HFFc6 (cell line): ENCODE results near the gene LY9. TPM values are rescaled to one million over a fixed set of nuclear protein-coding genes. Genes with fewer than 3 reads are reported as not detected.

ENCODE experiments used
- DNase-seq: peaks from one replicate; pipeline ENCODE4 v3.0.0-alpha.2; 2018
- H3K27ac Mint-ChIP-seq: 2 replicates; pipeline ENCODE4 v1.8.0; 2020; ENCODE audit warnings: mild to moderate bottlenecking, mixed read lengths
- H3K27me3 Mint-ChIP-seq: 2 replicates; pipeline ENCODE4 v1.8.0; 2021; ENCODE audit warnings: mild to moderate bottlenecking, moderate library complexity, mixed read lengths; ENCODE audit not compliant: insufficient read depth
- H3K36me3 Mint-ChIP-seq: 2 replicates; pipeline ENCODE4 v1.8.0; 2021; ENCODE audit warnings: low read depth, mixed read lengths
- H3K4me1 Mint-ChIP-seq: 2 replicates; pipeline ENCODE4 v1.8.0; 2020; ENCODE audit warnings: low read depth, mixed read lengths
- H3K4me3 Mint-ChIP-seq: 2 replicates; pipeline ENCODE4 v1.8.0; 2020; ENCODE audit warnings: mild to moderate bottlenecking, moderate library complexity, mixed read lengths
- H3K9me3 Mint-ChIP-seq: 2 replicates; pipeline ENCODE4 v1.8.0; 2020; ENCODE audit warnings: mild to moderate bottlenecking, mixed read lengths
- CTCF ChIP-seq: fragments of 200-600 bp; sonication (generic); IDR thresholded peaks from 2 replicates; pipeline ENCODE4 v1.5.0; 2021; ENCODE audit warnings: antibody characterized with exemption, mild to moderate bottlenecking
- total RNA-seq, 6 experiments: library from RNA; stranded (reverse); fragmentation: NEBNext Ultra II Directional; extraction: Animal tissue kit (Norgen Biotek cat#: 25700); gene quantifications; 2 replicates in 1 of 6; 3 replicates in 5 of 6; pipeline ENCODE4 v1.2.3, GENCODE V29; 2021

Gene LY9
- total RNA-seq, 6 experiments from 2014 or later = not detected

- Mint-ChIP-seq H3K4me1 (no peaks in the 10 kb centered on the region), H3K27ac (no peak overlapping the region), H3K4me3 (no peak overlapping the region), H3K36me3 (no peaks in the 10 kb centered on the region), H3K9me3 (no peaks in the 10 kb centered on the region; the same call in none of the 2 replicates), H3K27me3 (peaks cover 5% of the 10 kb centered on the region)
- TF ChIP-seq CTCF = no peak
- DNase-seq = no peak
These were observed 14.5 kb downstream of the LY9 start for GRCh38 chr1:160810486-160810885.

DNA sequence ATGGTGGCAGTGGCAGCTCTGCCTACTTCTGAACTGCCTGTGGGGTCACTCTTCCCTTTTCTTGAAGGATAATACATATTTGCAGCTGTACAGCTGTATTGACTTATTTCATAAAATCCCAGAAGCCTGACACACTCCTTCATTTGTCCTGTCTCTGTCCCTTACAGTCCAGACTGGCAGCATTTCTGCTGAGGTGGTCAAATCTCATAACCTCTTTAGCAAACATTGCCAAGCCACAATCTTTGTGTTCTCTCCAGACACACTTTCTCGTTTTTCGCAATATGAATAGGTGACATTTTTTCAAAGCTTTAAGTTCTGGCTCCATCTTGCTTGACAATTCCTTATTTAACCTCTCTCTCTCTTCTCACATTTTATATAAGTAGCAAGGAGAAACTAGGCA, 15.2 kb downstream of the LY9 start:
- Mint-ChIP-seq H3K9me3 (no peaks in the 10 kb centered on the region; the same call in 1 of the 2 replicates), H3K4me3 (no peak overlapping the region), H3K4me1 (no peaks in the 10 kb centered on the region), H3K27me3 (peaks cover 5% of the 10 kb centered on the region), H3K36me3 (no peaks in the 10 kb centered on the region), H3K27ac (no peak overlapping the region)
- no peak for TF ChIP-seq CTCF
- no peak for DNase-seq

GRCh38 chr1:160813215-160813614, 17.2 kb downstream of the LY9 start:
- no peak overlapping the region for H3K27ac Mint-ChIP-seq
- no peaks in the 10 kb centered on the region for H3K9me3 Mint-ChIP-seq
- no peaks in the 10 kb centered on the region for H3K36me3 Mint-ChIP-seq
- no peak for DNase-seq
- H3K4me1 Mint-ChIP-seq = no peaks in the 10 kb centered on the region
- no peak overlapping the region for H3K4me3 Mint-ChIP-seq
- peaks cover 5% of the 10 kb centered on the region for H3K27me3 Mint-ChIP-seq
- no peak for TF ChIP-seq CTCF

DNA sequence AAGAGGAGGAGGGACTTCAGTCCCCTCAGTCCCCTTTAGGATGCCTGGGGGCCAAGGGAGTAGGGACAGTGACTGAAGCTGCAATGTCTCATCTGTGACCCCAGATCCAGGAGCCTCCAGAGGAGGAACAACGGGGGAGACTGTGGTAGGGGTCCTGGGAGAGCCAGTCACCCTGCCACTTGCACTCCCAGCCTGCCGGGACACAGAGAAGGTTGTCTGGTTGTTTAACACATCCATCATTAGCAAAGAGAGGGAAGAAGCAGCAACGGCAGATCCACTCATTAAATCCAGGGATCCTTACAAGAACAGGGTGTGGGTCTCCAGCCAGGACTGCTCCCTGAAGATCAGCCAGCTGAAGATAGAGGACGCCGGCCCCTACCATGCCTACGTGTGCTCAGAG, 18.3 kb downstream of the LY9 start:
- Mint-ChIP-seq H3K4me3 (no peak overlapping the region), H3K9me3 (no peaks in the 10 kb centered on the region), H3K27me3 (peaks cover 7% of the 10 kb centered on the region), H3K36me3 (no peaks in the 10 kb centered on the region), H3K27ac (no peak overlapping the region), H3K4me1 (no peaks in the 10 kb centered on the region)
- DNase-seq = no peak
- TF ChIP-seq CTCF = no peak

- no peaks in the 10 kb centered on the region for H3K9me3 Mint-ChIP-seq
- H3K27ac Mint-ChIP-seq = no peak overlapping the region
- H3K36me3 Mint-ChIP-seq = no peaks in the 10 kb centered on the region
- H3K4me1 Mint-ChIP-seq = no peaks in the 10 kb centered on the region
- H3K27me3 Mint-ChIP-seq = peaks cover 11% of the 10 kb centered on the region
- no peak overlapping the region for H3K4me3 Mint-ChIP-seq
- DNase-seq = no peak
- TF ChIP-seq CTCF = no peak
These were observed 18.9 kb downstream of the LY9 start for GRCh38 chr1:160814856-160815255.
